Large intestine (tissue), 3 donors: ENCODE results near the gene GGCX. TPM values are rescaled to one million over a fixed set of nuclear protein-coding genes. Genes with fewer than 3 reads are reported as not detected.

Source experiments
- DNase-seq, 2 donors: peaks; one replicate each; pipeline versions ENCODE4 v3.0.0 to v3.0.0-alpha.2; 2013
- H3K27ac ChIP-seq: one replicate; pipeline ENCODE4 v1.5.1; 2013; ENCODE audit warnings: low read length
- H3K27me3 ChIP-seq: 2 replicates; pipeline ENCODE4 v1.6.1; 2013; ENCODE audit warnings: low read length; ENCODE audit not compliant: control insufficient read depth, insufficient read depth
- H3K36me3 ChIP-seq: 2 replicates; pipeline ENCODE4 v1.6.1; 2013; ENCODE audit warnings: low read length; ENCODE audit not compliant: control insufficient read depth, insufficient read depth
- H3K4me1 ChIP-seq: one replicate; pipeline ENCODE4 v1.6.1; 2013; ENCODE audit warnings: low read length; ENCODE audit not compliant: control insufficient read depth, insufficient read depth
- H3K4me3 ChIP-seq: one replicate; pipeline ENCODE4 v1.5.1; 2013; ENCODE audit warnings: low read length
- H3K9me3 ChIP-seq: one replicate; pipeline ENCODE4 v1.6.1; 2013; ENCODE audit warnings: mild to moderate bottlenecking, low read depth, low read length, moderate library complexity; ENCODE audit not compliant: control insufficient read depth
- whole genome bisulfite sequencing: methylation state at CpG from one replicate; pipeline ENCODE4 v1.1.5; 2013; ENCODE audit warnings: low lambda C conversion rate; ENCODE audit not compliant: insufficient coverage; 5-methylcytosine and 5-hydroxymethylcytosine counted together
- polyA plus RNA-seq: library from polyadenylated mRNA; unstranded; fragments of 120-200 nt; gene quantifications from one replicate; pipeline ENCODE4 v1.2.1, GENCODE V29; 2013

GGCX gene
- polyA plus RNA-seq, 1 donor = 24.8 TPM

DNA sequence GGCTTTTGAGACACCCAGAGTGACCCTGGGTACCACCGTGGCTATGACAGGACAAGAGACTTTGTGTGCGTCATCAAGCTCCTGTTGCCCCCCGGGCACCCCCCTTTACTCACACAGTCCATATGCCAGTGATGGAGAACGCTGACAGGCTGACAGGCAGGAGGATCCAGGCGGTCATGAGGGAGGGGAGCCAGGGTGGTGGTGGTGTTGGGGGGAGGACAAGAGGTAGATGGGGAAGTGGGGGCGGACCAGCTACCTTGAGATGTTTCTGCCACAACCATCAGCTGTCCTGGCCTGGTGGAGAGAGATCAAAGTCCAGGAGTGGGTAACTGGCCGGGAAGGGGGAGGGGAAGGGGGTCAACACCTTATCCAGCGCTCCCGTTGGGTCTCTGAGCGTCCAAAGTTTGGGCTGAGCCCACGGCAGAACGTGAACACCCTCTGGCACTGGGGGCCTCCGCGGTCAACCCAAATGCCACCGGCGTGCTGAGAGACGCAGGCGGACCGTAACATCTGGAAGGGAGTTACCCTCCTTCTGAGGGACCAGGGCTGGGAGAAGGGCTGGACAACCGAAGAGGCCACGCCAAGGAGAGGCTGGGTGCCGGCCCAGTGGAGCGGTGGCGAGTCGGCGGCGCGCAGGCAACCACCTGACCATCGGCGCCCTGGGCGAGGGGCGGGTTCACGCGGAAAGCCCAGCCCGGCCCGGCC lies 40.6 kb upstream of the GGCX start:
- H3K9me3 ChIP-seq = no peaks in the 10 kb centered on the region
- peak overlapping the region; percentile 69 for H3K27ac ChIP-seq
- peak in 1 of 2 donors; percentile 62 for DNase-seq
- H3K4me1 ChIP-seq = peaks cover 28% of the 10 kb centered on the region
- no peaks in the 10 kb centered on the region for H3K27me3 ChIP-seq
- H3K4me3 ChIP-seq = peak overlapping the region; percentile 91
- WGBS = no CpG with 5 or more reads among the region's 36 CpGs
- H3K36me3 ChIP-seq = peaks cover 43% of the 10 kb centered on the region

DNA sequence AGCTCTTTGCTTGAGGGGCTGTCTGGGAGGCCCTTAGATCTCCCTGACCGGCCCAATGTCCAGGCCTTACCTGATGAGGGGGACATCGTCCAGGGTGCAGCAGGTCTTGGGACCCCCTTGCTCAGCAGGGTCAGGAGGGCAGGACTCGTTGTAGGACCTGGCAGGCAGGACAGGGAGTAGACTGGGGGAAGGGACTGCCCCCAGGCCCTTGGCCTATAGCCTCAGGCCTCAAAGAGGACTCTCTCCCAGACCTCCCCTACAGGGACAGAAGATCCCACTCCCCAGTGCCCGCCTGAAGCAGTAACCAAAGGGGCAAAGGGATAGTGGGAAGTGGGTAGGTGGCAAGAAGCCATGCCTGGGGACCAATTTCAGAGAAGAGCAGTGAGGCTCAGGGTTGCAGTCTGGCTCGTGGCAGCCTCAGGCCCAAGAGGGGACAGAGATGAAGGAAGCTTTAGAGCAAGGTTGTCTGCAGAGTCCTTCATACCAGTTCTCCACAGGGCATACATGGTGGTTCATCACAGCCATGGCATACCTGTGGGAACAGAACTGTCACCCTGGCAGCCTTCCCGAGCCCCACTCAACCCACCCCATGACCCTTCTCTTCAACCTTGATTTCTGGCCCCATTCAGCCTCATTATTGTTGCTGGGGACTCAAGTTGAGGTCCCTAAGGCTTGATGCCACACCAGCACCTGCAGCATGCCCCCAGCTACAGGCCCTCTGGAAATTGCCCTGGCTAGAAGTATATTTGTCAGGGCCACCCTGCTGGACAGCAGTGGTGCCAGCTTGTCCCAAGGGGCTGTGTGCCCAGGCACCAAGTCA lies 39.9 kb upstream of the GGCX start:
- Histone ChIP-seq H3K4me1 (peaks cover 36% of the 10 kb centered on the region), H3K27ac (no peak overlapping the region), H3K27me3 (no peaks in the 10 kb centered on the region), H3K36me3 (peaks cover 43% of the 10 kb centered on the region), H3K9me3 (no peaks in the 10 kb centered on the region), H3K4me3 (peak overlapping the region; percentile 91)
- no CpG with 5 or more reads among the region's 6 CpGs for WGBS
- peak in 1 of 2 donors; percentile 4 for DNase-seq

DNA sequence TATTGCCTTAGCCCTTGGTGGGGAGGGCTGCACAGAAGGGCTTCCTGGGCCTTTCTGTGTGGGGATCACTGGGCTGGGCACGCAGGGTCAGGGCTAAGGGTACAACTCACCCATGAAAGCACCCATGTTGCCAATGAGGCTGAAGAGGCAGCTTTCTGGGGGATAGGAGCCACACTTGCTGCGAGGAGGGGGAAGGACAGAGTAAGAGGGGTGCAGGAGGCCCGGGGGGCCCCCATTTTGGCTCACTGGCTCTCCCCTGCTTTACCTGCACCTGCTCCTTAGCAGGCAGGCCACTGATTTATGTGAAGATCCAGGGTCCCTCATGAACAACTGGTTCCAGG lies 38.9 kb upstream of the GGCX start:
- no CpG with 5 or more reads among the region's 3 CpGs for WGBS
- H3K27me3 ChIP-seq = no peaks in the 10 kb centered on the region
- H3K4me3 ChIP-seq = no peak overlapping the region
- H3K9me3 ChIP-seq = no peaks in the 10 kb centered on the region
- DNase-seq = peak in 1 of 2 donors; percentile 1
- H3K27ac ChIP-seq = no peak overlapping the region
- H3K36me3 ChIP-seq = peaks cover 42% of the 10 kb centered on the region
- peaks cover 36% of the 10 kb centered on the region for H3K4me1 ChIP-seq

DNA sequence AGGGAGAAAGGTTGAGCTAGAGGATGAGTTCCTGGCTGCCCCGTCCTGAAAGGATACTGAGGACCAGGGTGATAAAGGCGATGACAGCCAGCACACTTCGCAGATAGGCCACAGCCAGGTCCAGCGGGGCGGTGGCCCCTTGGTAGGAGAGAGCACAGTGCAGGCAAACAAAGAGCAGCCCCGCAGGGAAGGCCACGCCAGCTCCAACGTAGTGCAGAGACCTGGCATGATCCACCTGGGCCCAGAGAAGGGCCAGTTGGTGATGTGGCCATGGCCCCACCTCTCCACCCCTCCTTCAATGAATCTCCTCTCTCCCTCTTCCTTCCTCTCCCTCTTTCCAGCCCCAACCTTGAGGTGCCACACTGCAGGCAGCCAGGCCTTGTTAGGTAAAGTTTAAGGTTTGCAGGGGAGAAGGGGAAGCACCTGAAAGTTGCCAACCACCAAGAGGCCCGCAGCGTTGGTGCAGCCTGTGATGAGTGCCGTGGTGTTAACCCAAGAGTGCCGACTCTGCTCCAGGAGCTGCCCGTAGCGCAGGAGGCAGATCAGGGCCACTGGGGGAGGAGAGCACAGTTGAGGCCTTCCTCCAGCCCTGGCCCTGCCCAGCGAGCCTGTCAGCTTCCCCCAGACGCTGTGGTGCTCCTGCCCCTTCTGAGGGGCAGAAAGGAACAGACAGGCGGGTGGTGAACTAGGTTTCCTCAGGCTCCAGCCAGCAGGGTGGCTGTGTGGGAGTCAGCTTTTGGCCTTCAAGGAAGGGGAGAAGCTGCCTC lies 38.4 kb upstream of the GGCX start:
- H3K36me3 ChIP-seq = peaks cover 42% of the 10 kb centered on the region
- no CpG with 5 or more reads among the region's 17 CpGs for WGBS
- no peak for DNase-seq
- no peak overlapping the region for H3K4me3 ChIP-seq
- H3K9me3 ChIP-seq = no peaks in the 10 kb centered on the region
- no peak overlapping the region for H3K27ac ChIP-seq
- peaks cover 38% of the 10 kb centered on the region for H3K4me1 ChIP-seq
- no peaks in the 10 kb centered on the region for H3K27me3 ChIP-seq

DNA sequence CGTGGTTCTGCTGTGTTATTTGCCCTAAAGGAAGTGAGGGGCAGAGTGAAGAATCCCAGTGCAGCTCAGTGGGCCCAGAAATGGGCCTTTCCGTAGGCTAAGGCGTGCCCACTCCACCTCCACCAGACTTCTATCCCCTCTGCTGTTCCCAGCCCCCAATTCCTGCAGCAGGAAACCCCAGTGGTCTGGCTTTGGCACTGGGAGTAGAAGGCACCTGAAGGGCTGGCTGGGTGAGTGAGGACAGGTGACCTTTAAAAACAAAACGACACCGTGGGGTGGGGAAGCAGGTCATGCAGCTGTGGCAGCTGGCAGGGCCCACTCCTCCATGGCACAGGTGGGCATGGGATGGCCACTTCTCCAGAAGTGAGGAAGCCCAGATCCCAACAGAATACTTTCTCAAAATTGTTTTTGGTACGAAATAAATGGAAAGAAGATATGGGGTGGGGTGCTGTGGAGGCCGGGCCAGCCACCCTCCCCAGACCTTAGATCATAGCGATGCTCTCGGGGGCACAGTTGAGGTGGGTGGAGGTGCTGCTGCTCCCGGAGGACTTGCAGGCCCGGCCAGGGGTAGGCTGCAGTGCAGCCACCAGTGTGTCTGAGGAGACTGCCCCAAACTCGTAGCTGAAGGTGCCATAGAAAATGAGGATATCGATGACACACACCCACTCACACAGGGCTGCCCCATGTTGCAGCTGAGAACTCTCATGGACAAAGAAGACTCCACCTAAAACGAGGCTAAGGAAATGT lies 37.5 kb upstream of the GGCX start:
- H3K27ac ChIP-seq = no peak overlapping the region
- no peaks in the 10 kb centered on the region for H3K27me3 ChIP-seq
- no CpG with 5 or more reads among the region's 14 CpGs for WGBS
- H3K4me3 ChIP-seq = no peak overlapping the region
- no peaks in the 10 kb centered on the region for H3K9me3 ChIP-seq
- H3K4me1 ChIP-seq = peaks cover 38% of the 10 kb centered on the region
- no peak for DNase-seq
- H3K36me3 ChIP-seq = peaks cover 42% of the 10 kb centered on the region

DNA sequence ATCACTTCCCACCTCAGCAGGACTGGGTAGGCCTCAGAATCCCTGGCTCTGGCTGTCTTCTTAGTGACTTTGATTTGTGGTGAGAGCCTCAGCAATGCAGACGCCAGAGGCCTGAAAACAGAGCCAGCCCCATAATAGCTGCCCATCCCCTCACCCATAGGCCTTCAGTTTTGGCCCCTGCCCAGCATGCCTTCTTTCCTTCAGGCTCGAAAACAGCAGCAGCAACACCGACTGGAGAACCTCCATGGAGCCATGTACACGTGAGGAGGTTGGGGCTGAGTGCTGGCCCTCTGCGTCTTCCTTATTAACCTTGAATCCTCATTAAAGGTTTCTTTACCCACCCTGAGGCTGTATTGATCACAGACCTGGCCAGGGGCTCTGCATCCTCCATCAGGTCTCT lies 35.9 kb upstream of the GGCX start:
- no peak for DNase-seq
- no peaks in the 10 kb centered on the region for H3K9me3 ChIP-seq
- no peak overlapping the region for H3K27ac ChIP-seq
- H3K4me1 ChIP-seq = peaks cover 37% of the 10 kb centered on the region
- H3K4me3 ChIP-seq = no peak overlapping the region
- no CpG with 5 or more reads among the region's 5 CpGs for WGBS
- H3K27me3 ChIP-seq = no peaks in the 10 kb centered on the region
- H3K36me3 ChIP-seq = peaks cover 42% of the 10 kb centered on the region

- H3K27ac ChIP-seq = no peak overlapping the region
- H3K9me3 ChIP-seq = no peaks in the 10 kb centered on the region
- no CpG with 5 or more reads among the region's 3 CpGs for WGBS
- DNase-seq = no peak
- H3K4me1 ChIP-seq = peaks cover 35% of the 10 kb centered on the region
- no peaks in the 10 kb centered on the region for H3K27me3 ChIP-seq
- H3K36me3 ChIP-seq = peaks cover 42% of the 10 kb centered on the region
- peak overlapping the region; percentile 82 for H3K4me3 ChIP-seq
Observed at GRCh38 chr2:85596486-85597143, 35.3 kb upstream of the GGCX start.

DNA sequence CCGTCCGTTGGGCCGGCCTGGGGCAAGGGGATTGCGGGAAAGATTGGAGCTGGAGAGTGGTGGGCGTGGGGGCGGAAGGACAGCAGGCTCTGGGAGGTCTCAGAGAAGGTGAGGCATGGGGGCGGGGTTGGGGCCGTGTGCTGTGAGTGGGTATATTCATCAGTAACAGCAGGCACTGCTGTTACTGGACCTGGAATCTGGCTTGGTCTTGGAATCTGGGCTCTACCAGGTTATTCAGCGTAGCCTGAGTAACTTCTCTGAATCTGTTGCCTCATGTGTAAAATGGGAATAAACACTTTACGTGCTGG lies 34.7 kb upstream of the GGCX start:
- DNase-seq = no peak

GRCh38 chr2:85595301-85596025 lies 34.2 kb upstream of the GGCX start, which contains the start of gene RNF181:
TSS of gene RNF181 (plus strand) at chr2:85595745. CDS start at chr2:85595764, 19 bp downstream.
- Histone ChIP-seq H3K27ac (peak within 1 kb of the TSS; percentile 84), H3K4me1 (peaks cover 30% of the 10 kb centered on the region), H3K9me3 (no peaks in the 10 kb centered on the region), H3K36me3 (peaks cover 33% of the 10 kb centered on the region), H3K4me3 (peak within 1 kb of the TSS; percentile 82), H3K27me3 (no peaks in the 10 kb centered on the region)
- peak; percentile 97 to 98 for DNase-seq
- WGBS = no CpG with 5 or more reads among the region's 47 CpGs

More for the DNA sequence above, 34.7 kb upstream of the GGCX start:
- Histone ChIP-seq H3K4me1 (peaks cover 30% of the 10 kb centered on the region), H3K36me3 (peaks cover 39% of the 10 kb centered on the region), H3K9me3 (no peaks in the 10 kb centered on the region), H3K4me3 (peak overlapping the region; percentile 82), H3K27ac (peak overlapping the region; percentile 66), H3K27me3 (no peaks in the 10 kb centered on the region)
- WGBS = no CpG with 5 or more reads among the region's 10 CpGs
